ENCODE results near the gene DNAJC6.
"Not testable (repeated sequence)": the region's sequence is repeated elsewhere in the genome, so short reads cannot be mapped to it uniquely, and the experiment has no call there.

DNAJC6 gene
- total RNA-seq, result 0.88 to 13.9 (median 9.1) reads per million in 4 experiments

- no peak for DNase-seq
Observed at GRCh38 chr1:65309304-65310077, at the start of gene DNAJC6. Gene DNAJC6, plus strand, starts transcription at chr1:65309543. Its CDS starts 203 bp downstream, at chr1:65309746.

GRCh38 chr1:65259816-65260215, 49.5 kb upstream of the DNAJC6 start:
- DNase-seq, result no peak

- no peak for DNase-seq
Observed at GRCh38 chr1:65260851-65261473, 48.4 kb upstream of the DNAJC6 start.

- DNase-seq, result no peak
Observed at GRCh38 chr1:65263286-65263685, 46.1 kb upstream of the DNAJC6 start.

GRCh38 chr1:65264197-65264929, 45.0 kb upstream of the DNAJC6 start:
- no peak for DNase-seq

GRCh38 chr1:65265296-65265650, 44.1 kb upstream of the DNAJC6 start:
- no peak for DNase-seq

- peak; percentile 3 for DNase-seq
Observed at GRCh38 chr1:65265651-65266351, 43.5 kb upstream of the DNAJC6 start.

GRCh38 chr1:65266476-65266875, 42.9 kb upstream of the DNAJC6 start:
- DNase-seq, result no peak

- DNase-seq, result no peak
Observed at GRCh38 chr1:65267271-65267670, 42.1 kb upstream of the DNAJC6 start.

- DNase-seq, result no peak
Observed at GRCh38 chr1:65267683-65268082, 41.7 kb upstream of the DNAJC6 start.

- DNase-seq, result no peak
Observed at GRCh38 chr1:65269612-65270011, 39.7 kb upstream of the DNAJC6 start.

- no peak for DNase-seq
Observed at GRCh38 chr1:65276197-65276939, 33.0 kb upstream of the DNAJC6 start.

GRCh38 chr1:65277605-65278347, 31.6 kb upstream of the DNAJC6 start:
- DNase-seq, result no peak

- DNase-seq, result no peak
Observed at GRCh38 chr1:65278376-65279069, 30.8 kb upstream of the DNAJC6 start.

- no peak for DNase-seq
Observed at GRCh38 chr1:65279070-65279779, 30.1 kb upstream of the DNAJC6 start.

GRCh38 chr1:65281846-65282245, 27.5 kb upstream of the DNAJC6 start:
- no peak for DNase-seq

GRCh38 chr1:65284229-65284628, 25.1 kb upstream of the DNAJC6 start:
- DNase-seq, result no peak

GRCh38 chr1:65289449-65289848, 19.9 kb upstream of the DNAJC6 start:
- DNase-seq, result no peak

- DNase-seq, result not testable (repeated sequence)
Observed at GRCh38 chr1:65291818-65292217, 17.5 kb upstream of the DNAJC6 start.

- no peak for DNase-seq
Observed at GRCh38 chr1:65292861-65293593, 16.3 kb upstream of the DNAJC6 start.
